ENCODE measurements around the gene KRTAP19-5. TPM values are rescaled to one million over a fixed set of nuclear protein-coding genes. Genes with fewer than 3 reads are reported as not detected.

The KRTAP19-5 gene
- total and polyA plus RNA-seq, 4 donors, result not detected

GRCh38 chr21:30482130-30482529, 19.8 kb downstream of the KRTAP19-5 start:
- Histone ChIP-seq H3K9ac (ENCODE audit: low read depth in 1 of 2, low read length in 2 of 2) (no peak overlapping the region), H3K27me3 (ENCODE audit: control insufficient read depth in 4 of 4, insufficient read depth in 4 of 4, low read length in 3 of 4) (peaks cover 0 to 3% (median 0%) of the 10 kb centered on the region in 4 donors), H3K9me3 (ENCODE audit: control insufficient read depth in 4 of 4, low read length in 3 of 4) (peaks cover 0 to 1% (median 0%) of the 10 kb centered on the region in 4 donors), H3K4me3 (ENCODE audit: low read depth in 1 of 3, low read length in 3 of 3) (no peak overlapping the region), H3K36me3 (ENCODE audit: control insufficient read depth in 4 of 4, insufficient read depth in 3 of 4, low read depth in 1 of 4, low read length in 3 of 4) (no peaks in the 10 kb centered on the region), H3K27ac (ENCODE audit: low read depth in 1 of 2, low read length in 2 of 2) (no peak overlapping the region), H3K4me1 (ENCODE audit: control insufficient read depth in 4 of 4, insufficient read depth in 4 of 4, low read length in 3 of 4) (no peaks in the 10 kb centered on the region)
- WGBS, result 77% methylated on average over 2 of the region's 2 CpGs
- DNase-seq (ENCODE audit: low spot score), result no peak
- TF ChIP-seq JUND (IDR thresholded peaks at IDR 0.05) (no peak), CTCF (IDR thresholded peaks at IDR 0.05; ENCODE audit: low read depth, low read length, missing input control) (no peak), RXRA (IDR thresholded peaks at IDR 0.05) (no peak), GABPA (IDR thresholded peaks at IDR 0.05 in 1 of 2, conservative IDR thresholded peaks at IDR 0.05 in 1 of 2) (no peak), NR2F2 (IDR thresholded peaks at IDR 0.05) (no peak), FOXA2 (IDR thresholded peaks at IDR 0.05) (no peak), TAF1 (conservative IDR thresholded peaks at IDR 0.05) (no peak), YY1 (IDR thresholded peaks at IDR 0.05) (no peak)
- TF ChIP-seq, protein P1, sequence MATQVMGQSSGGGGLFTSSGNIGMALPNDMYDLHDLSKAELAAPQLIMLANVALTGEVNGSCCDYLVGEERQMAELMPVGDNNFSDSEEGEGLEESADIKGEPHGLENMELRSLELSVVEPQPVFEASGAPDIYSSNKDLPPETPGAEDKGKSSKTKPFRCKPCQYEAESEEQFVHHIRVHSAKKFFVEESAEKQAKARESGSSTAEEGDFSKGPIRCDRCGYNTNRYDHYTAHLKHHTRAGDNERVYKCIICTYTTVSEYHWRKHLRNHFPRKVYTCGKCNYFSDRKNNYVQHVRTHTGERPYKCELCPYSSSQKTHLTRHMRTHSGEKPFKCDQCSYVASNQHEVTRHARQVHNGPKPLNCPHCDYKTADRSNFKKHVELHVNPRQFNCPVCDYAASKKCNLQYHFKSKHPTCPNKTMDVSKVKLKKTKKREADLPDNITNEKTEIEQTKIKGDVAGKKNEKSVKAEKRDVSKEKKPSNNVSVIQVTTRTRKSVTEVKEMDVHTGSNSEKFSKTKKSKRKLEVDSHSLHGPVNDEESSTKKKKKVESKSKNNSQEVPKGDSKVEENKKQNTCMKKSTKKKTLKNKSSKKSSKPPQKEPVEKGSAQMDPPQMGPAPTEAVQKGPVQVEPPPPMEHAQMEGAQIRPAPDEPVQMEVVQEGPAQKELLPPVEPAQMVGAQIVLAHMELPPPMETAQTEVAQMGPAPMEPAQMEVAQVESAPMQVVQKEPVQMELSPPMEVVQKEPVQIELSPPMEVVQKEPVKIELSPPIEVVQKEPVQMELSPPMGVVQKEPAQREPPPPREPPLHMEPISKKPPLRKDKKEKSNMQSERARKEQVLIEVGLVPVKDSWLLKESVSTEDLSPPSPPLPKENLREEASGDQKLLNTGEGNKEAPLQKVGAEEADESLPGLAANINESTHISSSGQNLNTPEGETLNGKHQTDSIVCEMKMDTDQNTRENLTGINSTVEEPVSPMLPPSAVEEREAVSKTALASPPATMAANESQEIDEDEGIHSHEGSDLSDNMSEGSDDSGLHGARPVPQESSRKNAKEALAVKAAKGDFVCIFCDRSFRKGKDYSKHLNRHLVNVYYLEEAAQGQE (IDR thresholded peaks at IDR 0.05), result no peak

GRCh38 chr21:30480145-30480544, 21.8 kb downstream of the KRTAP19-5 start, which contains the start of gene KRTAP19-1:
TSS of gene KRTAP19-1 (minus strand) at chr21:30480367. CDS start at chr21:30480317, 50 bp downstream.
- TF ChIP-seq, protein P1 (IDR thresholded peaks at IDR 0.05), result no peak
- TF ChIP-seq TAF1 (conservative IDR thresholded peaks at IDR 0.05) (no peak), RAD21 (IDR thresholded peaks at IDR 0.05) (no peak), GABPA (IDR thresholded peaks at IDR 0.05 in 1 of 2, conservative IDR thresholded peaks at IDR 0.05 in 1 of 2) (no peak), NR2F2 (IDR thresholded peaks at IDR 0.05) (no peak), EGR1 (IDR thresholded peaks at IDR 0.05; ENCODE audit: low read depth in 2 of 2) (no peak), HNF4A (conservative IDR thresholded peaks at IDR 0.05) (no peak), FOXA1 (IDR thresholded peaks at IDR 0.05) (no peak), FOXA2 (IDR thresholded peaks at IDR 0.05) (no peak), ATF3 (IDR thresholded peaks at IDR 0.05) (no peak)
- H3K27ac ChIP-seq (ENCODE audit: low read depth in 1 of 2, low read length in 2 of 2), result no peak within 1 kb of the TSS
- H3K27me3 ChIP-seq (ENCODE audit: control insufficient read depth in 4 of 4, insufficient read depth in 4 of 4, low read length in 3 of 4), result peaks cover 0 to 3% (median 0%) of the 10 kb centered on the region in 4 donors
- no peak within 1 kb of the TSS for H3K9ac ChIP-seq (ENCODE audit: low read depth in 1 of 2, low read length in 2 of 2)
- no peaks in the 10 kb centered on the region for H3K9me3 ChIP-seq (ENCODE audit: control insufficient read depth in 4 of 4, low read length in 3 of 4)
- no peak for DNase-seq (ENCODE audit: low spot score)
- H3K36me3 ChIP-seq (ENCODE audit: control insufficient read depth in 4 of 4, insufficient read depth in 3 of 4, low read depth in 1 of 4, low read length in 3 of 4), result no peaks in the 10 kb centered on the region
- no peak within 1 kb of the TSS for H3K4me3 ChIP-seq (ENCODE audit: low read depth in 1 of 3, low read length in 3 of 3)
- no peaks in the 10 kb centered on the region for H3K4me1 ChIP-seq (ENCODE audit: control insufficient read depth in 4 of 4, insufficient read depth in 4 of 4, low read length in 3 of 4)
- WGBS, result 82% methylated on average over 7 of the region's 7 CpGs
